ENCODE data around the gene POFUT1. TPM values are rescaled to one million over a fixed set of nuclear protein-coding genes. Genes with fewer than 3 reads are reported as not detected.
A peak's percentile ranks its signal among the peaks of the same experiment; 100 is the strongest.

Gene POFUT1
- total and polyA plus RNA-seq, 9 of the 15 experiments (the other 6 are each of a cell fraction or from before 2014, with no cell fraction given): 3.5 to 44.7 (median 23.5) TPM

GRCh38 chr20:32207626-32208498 is at the start of gene POFUT1, which contains the start of gene PLAGL2 (continued):
- TF ChIP-seq NONO (IDR thresholded peaks at IDR 0.05; ENCODE audit: low read depth in 2 of 2, low read length in 1 of 2): peak; percentile 74 to 81; a peak in 3 of 4 replicates
- TF ChIP-seq NFIC (IDR thresholded peaks at IDR 0.05): peak; percentile 43
- 0 out of 2 replicates have a peak, but pooled peaks have one; percentile 55 for TF ChIP-seq ILF3 (IDR thresholded peaks at IDR 0.05; ENCODE audit: borderline replicate concordance)
- TF ChIP-seq MTA3 (IDR thresholded peaks at IDR 0.05; ENCODE audit: borderline replicate concordance): peak; percentile 75; the same call in 1 of the 2 replicates
- peak; percentile 74 for TF ChIP-seq CBX1 (IDR thresholded peaks at IDR 0.05; ENCODE audit: low read depth)
- peak; percentile 95 for TF ChIP-seq CCNT2 (IDR thresholded peaks at IDR 0.05; ENCODE audit: borderline replicate concordance, extremely low read depth, insufficient read length, low read depth, low read length)
- peak; percentile 33; the same call in 1 of the 2 replicates for TF ChIP-seq MAFF (IDR thresholded peaks at IDR 0.05; ENCODE audit: low read length)
- 0 out of 2 replicates have a peak, but pooled peaks have one; percentile 33 for TF ChIP-seq NR1H2 (CRISPR knock-in tag; IDR thresholded peaks at IDR 0.05)
- 0 out of 2 replicates have a peak, but pooled peaks have one; percentile 42 for TF ChIP-seq ZNF511 (CRISPR knock-in tag; IDR thresholded peaks at IDR 0.05)
- peak; percentile 98 for TF ChIP-seq RB1 (IDR thresholded peaks at IDR 0.05; ENCODE audit: low read depth)
- peak; percentile 39 for TF ChIP-seq SOX6 (IDR thresholded peaks at IDR 0.05)
- TF ChIP-seq GATAD2B (IDR thresholded peaks at IDR 0.05; ENCODE audit: borderline replicate concordance): peak; percentile 95; the same call in 1 of the 2 replicates
- TF ChIP-seq RAD21 (CRISPR knock-in tag; conservative IDR thresholded peaks at IDR 0.05 in 1 of 2, IDR thresholded peaks at IDR 0.05 in 1 of 2): peak; percentile 23 to 29; a peak in 3 of 4 replicates
- TF ChIP-seq STAT6 (CRISPR knock-in tag; IDR thresholded peaks at IDR 0.05): 0 out of 2 replicates have a peak, but pooled peaks have one; percentile 29
- TF ChIP-seq E2F4 (CRISPR knock-in tag; IDR thresholded peaks at IDR 0.05; ENCODE audit: low read depth): no peak
- peak; percentile 30; the same call in 1 of the 2 replicates for TF ChIP-seq ZBTB17 (CRISPR knock-in tag; IDR thresholded peaks at IDR 0.05)
- TF ChIP-seq ZNF398 (CRISPR knock-in tag; IDR thresholded peaks at IDR 0.05): no peak
- peak; percentile 66; the same call in 1 of the 2 replicates for TF ChIP-seq ZBTB9 (CRISPR knock-in tag; IDR thresholded peaks at IDR 0.05)

Data from K562 (cell line).